Choroid plexus epithelial cell (primary cell): Measurements from ENCODE around the gene RTL10.

Source experiments
- DNase-seq: peaks from one replicate; pipeline ENCODE4 v3.0.0-alpha.2; 2010; ENCODE audit warnings: low read depth
- H3K4me3 ChIP-seq: 2 replicates; pipeline ENCODE4 v1.5.1; 2011; ENCODE audit warnings: low read depth, mild to moderate bottlenecking, control low read depth, low read length, moderate library complexity
- CTCF ChIP-seq: conservative IDR thresholded peaks from 2 replicates; pipeline ENCODE4 v1.5.1; 2011; ENCODE audit warnings: low read depth, mild to moderate bottlenecking, control low read depth, inconsistent platforms, low read length, moderate library complexity

RTL10 gene

GRCh38 chr22:19866665-19867009 is 12.0 kb upstream of the RTL10 start:
- no peak for DNase-seq
- H3K4me3 ChIP-seq: no peak overlapping the region
- TF ChIP-seq CTCF: no peak

DNA sequence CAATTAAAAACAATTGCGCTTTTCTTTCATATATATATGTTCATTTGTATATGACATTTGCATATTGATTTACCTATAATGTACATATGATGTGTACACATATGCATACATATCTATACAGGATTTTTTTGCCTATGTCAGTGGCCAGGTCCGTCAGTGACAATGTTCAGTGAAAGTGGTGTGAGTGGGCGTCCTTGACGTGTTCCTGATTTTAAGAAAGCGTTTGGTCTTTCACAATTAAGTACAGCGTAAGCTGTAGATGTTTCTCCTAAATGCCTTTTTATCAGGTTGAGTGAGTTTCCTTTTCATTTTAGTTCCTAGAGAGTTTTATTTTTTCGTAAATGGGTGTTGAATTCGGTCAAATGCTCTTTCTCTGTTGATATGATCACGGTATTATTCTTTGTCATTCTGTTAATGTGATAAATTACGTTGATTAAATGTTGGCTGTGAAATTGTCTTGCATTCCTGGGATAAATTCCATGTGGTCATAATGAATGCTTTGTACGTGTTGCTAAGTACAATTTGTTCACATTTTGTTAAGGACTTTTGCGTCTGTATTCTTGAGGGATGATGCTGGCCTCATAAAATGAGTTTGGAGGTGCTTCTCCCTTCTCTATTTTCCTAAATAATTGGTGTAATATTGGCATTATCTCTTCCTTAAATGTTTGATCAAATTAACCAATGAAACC is 10.6 kb upstream of the RTL10 start:
- H3K4me3 ChIP-seq: no peak overlapping the region
- DNase-seq: no peak
- no peak for TF ChIP-seq CTCF

DNA sequence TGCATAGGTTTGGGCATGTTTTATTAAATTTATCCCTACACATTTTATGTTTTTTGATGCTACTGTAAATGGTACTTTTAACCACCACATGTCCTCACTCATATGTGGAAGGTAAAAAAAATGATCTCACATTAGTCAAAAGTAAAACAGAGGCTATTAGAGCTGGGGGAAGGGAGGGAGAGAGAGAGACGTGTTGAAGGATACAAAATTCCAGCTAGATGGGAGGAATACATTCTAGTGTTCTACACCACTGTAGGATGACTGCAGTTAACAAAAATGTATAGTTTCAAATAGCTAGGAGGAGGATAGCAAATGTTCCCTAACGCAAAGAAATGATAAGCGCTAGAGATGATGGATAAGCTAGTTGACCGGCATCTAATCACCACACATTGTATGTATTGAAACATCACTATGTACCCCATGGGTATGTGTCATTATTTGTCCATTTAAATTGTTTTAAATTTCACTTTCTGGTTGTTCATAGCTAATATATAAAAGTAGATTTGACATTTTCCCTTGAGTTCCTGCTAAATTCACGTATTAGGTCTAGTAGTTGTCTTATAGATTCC is 9.9 kb upstream of the RTL10 start:
- DNase-seq: no peak
- no peak for TF ChIP-seq CTCF
- no peak overlapping the region for H3K4me3 ChIP-seq

DNA sequence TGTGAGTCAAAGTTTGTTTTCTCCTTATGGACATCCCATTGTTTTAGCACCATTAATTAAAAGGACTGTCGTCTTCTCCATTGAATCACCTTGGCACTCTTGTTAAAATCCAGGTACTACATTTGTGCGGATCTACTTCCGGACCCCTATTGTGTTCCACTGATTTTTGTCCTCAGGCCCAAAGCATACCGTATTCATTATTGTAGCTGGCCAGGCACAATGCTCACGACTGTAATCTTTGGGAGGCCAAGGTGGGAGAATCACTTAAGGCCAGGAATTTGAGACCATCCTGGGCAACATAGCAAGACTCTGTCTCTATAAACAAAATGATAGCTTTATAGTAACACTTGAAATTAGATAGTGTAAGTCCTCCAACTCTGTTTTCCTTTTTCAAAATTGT is 8.9 kb upstream of the RTL10 start:
- no peak for DNase-seq
- TF ChIP-seq CTCF: no peak
- H3K4me3 ChIP-seq: no peak overlapping the region

DNA sequence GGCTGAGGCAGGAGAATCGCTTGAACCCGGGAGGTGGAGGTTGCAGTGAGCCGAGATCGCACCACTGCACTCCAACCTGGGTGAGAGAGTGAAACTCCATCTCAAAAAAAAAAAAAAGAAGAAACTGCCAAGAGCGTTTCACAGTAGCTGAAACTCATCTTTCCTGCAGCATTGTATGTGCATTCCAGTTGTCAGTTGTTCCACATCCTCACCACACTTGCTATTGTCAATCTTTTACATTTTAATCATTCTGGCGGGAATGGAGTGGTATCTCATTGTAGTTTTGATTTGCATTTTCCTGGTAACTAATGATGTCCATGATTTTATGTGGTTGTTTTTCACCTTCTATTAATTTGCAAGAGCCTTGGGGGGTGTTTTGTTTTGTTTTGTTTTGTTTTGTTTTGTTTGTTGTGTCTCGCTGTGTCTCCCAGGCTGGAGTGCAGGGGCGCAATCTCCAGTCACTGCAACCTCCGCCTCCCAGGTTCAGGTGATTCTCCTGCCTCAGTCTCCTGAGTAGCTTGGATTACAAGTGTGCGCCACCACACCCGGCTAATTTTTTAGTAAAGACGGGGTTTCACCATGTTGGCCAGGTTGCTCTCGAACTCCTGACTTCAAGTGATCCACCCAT is 8.1 kb upstream of the RTL10 start:
- H3K4me3 ChIP-seq: no peak overlapping the region
- TF ChIP-seq CTCF: no peak
- DNase-seq: no peak

GRCh38 chr22:19859861-19860510 is 5.3 kb upstream of the RTL10 start:
- no peak for DNase-seq
- no peak overlapping the region for H3K4me3 ChIP-seq
- no peak for TF ChIP-seq CTCF
